Myocyte (in vitro differentiated cells): ENCODE results near the gene LRRC17. TPM values are rescaled to one million over a fixed set of nuclear protein-coding genes. Genes with fewer than 3 reads are reported as not detected.

Source experiments
- DNase-seq: peaks from one replicate; pipeline ENCODE4 v3.0.0-alpha.2; 2012; ENCODE audit warnings: low read depth
- polyA plus RNA-seq: library from polyadenylated mRNA; unstranded; fragments of >200 nt; gene quantifications from one replicate; pipeline ENCODE4 v1.2.1, GENCODE V29; 2012; ENCODE audit warnings: missing spikeins
- total RNA-seq: library from RNA; depleted of rRNA; stranded (reverse); fragments of >200 nt; gene quantifications from 2 replicates; pipeline ENCODE4 v1.2.3, GENCODE V29; 2014

Gene LRRC17, protein sequence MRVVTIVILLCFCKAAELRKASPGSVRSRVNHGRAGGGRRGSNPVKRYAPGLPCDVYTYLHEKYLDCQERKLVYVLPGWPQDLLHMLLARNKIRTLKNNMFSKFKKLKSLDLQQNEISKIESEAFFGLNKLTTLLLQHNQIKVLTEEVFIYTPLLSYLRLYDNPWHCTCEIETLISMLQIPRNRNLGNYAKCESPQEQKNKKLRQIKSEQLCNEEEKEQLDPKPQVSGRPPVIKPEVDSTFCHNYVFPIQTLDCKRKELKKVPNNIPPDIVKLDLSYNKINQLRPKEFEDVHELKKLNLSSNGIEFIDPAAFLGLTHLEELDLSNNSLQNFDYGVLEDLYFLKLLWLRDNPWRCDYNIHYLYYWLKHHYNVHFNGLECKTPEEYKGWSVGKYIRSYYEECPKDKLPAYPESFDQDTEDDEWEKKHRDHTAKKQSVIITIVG
- 533 and 907 TPM in 2 replicates for total RNA-seq
- polyA plus RNA-seq, result 245 TPM

GRCh38 chr7:102912742-102913141, at the start of gene LRRC17:
TSS of gene LRRC17 (plus strand) at chr7:102913000. CDS start at chr7:102933914, 20,914 bp downstream.
- DNase-seq, result peak; percentile 100

GRCh38 chr7:102864958-102865357, 47.8 kb upstream of the LRRC17 start:
- no peak for DNase-seq

DNA sequence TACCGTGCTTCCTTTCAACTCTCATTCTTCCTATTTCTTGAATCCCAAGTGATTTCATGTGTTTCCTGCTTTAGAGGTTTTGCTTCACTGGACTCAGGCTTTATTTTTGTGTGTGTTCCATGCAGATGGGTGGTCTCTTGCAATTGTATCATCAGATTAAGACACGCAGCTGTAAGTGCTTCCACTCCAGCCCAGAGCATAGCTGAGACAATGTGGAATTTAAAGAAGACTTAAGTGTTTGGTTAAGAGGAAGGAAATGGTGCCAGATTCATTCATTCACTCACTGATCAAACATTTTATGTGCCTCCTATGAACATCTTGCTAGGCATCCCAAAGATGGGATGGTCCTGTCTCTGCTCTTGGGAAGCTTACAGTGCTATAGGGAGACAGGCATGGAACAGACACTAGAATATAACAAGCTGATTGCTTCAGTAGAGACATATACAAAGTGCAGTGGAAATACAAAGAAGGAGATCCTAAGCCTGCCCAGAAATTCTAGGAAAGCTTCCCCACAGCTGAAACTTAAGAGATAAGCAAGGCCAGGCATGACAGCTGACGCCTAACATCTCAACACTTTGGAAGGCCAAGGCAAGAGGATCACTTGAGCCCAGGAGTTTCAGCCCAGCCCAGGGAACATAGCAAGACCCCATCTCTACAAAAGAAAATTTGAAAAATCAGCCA, 46.1 kb upstream of the LRRC17 start:
- DNase-seq, result no peak

DNA sequence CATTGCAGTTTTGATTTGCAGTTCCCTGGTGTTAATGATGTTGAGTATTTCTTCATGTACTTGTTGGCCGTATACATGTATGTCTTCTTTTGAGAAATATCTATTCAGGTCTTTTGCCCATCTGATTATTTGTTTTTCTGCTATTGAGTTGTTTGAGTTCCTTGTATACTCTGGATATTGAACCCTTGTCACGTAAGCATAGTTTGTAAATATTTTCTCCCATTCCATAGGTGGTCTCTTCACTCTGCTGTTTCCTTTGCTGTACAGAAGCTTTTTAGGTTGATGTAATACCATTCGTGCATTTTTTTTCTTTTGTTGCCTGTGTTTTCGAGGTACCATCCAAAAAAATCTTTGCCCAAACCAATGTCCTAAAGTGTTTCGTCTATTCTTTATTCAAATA, 43.6 kb upstream of the LRRC17 start:
- DNase-seq, result no peak

- DNase-seq, result peak; percentile 68
Observed at GRCh38 chr7:102872460-102872859, 40.3 kb upstream of the LRRC17 start.

DNA sequence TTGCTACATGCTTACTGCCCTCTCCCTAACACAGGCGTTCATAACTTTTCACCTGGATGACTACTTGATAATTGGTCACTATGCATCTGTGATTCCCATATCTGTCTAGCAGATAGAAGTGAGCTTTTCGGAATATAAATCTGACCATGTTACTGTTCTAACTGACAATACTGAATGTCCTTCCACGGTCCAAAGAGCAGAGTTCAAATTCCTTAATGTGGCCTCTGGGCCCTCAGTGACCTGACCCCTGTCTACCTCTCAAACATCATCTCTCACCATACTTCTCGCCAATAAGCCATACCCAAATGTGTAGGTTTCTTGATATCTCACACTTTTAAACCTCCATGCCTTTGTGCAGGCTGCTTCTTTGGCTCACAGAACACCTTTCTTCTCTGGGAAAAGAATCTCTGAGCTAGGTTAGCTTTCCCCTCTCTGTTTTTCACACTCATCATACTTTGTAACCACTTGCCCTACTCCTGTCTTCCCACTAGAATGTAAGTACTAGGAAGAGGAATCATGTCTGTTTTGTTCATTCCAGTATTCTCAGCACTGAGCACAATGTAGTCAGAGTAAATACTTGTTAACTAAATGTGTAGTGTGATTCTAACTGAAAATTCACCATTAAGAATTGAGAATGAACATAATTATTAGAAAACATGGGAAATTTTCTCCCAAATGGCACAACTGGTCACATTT, 39.2 kb upstream of the LRRC17 start:
- no peak for DNase-seq

- peak; percentile 98 for DNase-seq
Observed at GRCh38 chr7:102874166-102874829, 38.5 kb upstream of the LRRC17 start.

DNA sequence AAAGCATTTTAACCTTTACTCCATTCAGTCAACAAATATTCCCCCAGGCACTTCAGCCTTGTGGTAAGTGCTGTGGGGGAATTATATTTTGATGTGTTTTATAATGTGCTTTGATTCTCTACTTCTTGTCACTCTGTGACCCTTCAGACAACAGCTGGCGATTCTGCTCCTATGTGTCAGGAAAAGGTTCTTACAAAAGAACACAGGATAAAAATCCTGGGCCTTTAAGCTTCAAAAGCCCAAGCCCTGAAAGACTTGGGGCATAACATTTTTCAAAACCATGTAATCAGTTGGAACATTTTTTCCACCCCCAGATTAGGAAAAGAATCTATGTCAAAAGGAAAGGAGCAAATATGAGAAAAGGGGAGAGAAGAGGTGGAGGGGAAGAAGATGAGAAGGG, 37.8 kb upstream of the LRRC17 start:
- peak; percentile 88 for DNase-seq

- peak; percentile 100 for DNase-seq
Observed at GRCh38 chr7:102875700-102876295, 37.0 kb upstream of the LRRC17 start.

GRCh38 chr7:102883098-102883860, 29.5 kb upstream of the LRRC17 start:
- no peak for DNase-seq

DNA sequence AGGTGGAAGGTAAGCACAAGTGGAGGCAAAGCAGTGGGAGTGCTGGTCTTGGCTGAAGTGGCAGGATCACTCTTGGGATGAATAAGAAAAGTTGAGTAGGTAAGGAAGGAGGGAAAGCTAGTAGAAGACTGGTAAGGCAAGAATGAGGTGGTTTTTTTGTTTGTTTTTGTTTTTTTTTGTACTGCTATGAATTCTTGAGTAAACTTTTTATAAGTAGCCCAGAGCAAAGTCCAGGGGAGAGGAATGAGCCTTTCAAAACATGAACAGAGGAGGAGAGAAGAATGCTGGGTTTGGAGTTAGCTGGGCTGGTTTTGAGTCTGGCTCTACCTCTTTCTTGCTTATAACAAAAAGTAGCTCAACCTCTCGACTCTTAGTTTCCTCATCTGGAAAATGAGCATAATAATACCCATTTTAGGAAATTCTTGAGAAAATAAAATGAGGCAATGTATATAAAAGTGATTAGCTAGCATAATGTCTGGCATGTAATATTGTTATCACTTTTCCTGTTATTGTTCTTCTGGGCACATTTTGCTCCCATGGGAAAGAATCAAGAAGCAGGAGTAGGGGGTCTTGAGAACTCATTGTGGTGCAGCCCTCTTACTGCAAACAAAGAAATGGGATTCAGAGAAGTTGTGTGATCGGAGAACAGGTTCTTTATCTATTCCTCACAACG, 24.1 kb upstream of the LRRC17 start:
- DNase-seq, result no peak

DNA sequence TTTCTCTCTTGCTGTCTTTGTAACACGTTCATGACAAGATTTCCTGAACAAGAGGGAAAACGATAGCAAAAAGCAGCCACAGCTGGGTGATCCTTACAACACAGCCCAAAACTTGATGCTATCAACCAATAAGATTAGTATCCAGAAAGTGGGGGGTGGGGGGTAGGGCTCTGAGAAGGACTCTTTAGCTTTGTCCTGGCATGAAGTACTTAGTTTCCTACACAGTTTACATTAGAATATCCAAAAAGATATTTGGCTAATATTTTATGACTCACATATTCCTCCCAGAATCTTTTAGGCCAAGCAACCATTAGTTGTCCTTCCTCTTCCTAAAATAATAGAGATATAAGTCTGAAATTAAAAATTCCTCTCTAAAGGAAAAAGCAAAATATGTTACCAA, 22.9 kb upstream of the LRRC17 start:
- DNase-seq, result no peak

DNA sequence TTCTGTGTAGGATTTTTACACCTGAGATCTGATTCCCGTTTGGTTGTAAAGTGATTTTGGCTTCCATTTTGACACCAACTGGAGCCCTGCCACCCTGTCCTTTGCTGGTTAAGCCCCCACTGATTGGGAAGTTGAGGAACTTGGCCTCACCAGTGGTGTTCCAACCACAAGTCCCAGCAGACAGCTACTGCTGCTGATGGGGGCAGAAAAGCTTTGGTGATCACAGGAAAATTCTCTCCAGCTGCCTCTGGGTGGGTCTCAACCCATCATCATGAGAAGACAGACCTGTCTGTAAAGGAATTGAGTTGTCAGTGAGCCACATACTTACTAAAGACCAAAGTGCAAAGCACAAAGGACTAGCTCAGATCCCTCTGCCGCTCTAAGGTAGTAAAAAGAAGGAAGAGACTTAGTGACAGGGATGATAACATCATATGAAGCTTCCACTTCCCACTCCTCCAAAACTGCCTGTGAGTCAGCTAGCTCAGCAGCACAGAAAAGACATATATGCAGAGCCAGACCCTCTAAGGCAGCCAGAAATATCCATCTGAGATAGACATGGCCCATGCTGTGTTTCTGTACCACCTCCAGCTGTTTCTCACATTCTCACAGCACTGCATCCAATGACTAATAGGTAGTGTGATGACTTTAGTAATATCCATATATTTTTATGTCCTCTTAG, 22.4 kb upstream of the LRRC17 start:
- DNase-seq, result peak; percentile 47

GRCh38 chr7:102890971-102891692, 21.7 kb upstream of the LRRC17 start:
- no peak for DNase-seq

GRCh38 chr7:102891693-102892261, 21.0 kb upstream of the LRRC17 start:
- peak; percentile 88 for DNase-seq

- no peak for DNase-seq
Observed at GRCh38 chr7:102892631-102893278, 20.0 kb upstream of the LRRC17 start.

DNA sequence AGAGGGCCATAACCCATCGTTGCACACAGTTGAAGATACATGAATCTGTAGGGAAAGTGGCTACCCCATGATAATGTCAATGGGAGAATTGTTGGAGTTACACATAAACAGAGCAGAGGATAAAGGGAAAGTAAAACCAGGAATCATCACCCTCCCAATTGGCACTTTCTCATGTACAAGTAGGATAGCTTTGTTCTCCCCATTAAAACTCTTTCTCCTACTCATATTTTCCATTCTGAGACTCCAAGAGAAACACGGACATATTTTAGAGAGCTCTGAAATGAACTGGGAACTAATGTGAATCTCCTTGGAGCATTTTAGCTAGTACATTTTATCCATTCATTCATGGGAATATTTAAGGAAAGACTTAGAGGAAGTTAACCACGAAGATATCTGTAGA, 17.2 kb upstream of the LRRC17 start:
- DNase-seq, result no peak
